IPS-NIHi7 (cell line): ENCODE results near the gene R3HDM1.
A peak's percentile ranks its signal among the peaks of the same experiment; 100 is the strongest.
"Not testable (repeated sequence)": the region's sequence is repeated elsewhere in the genome, so short reads cannot be mapped to it uniquely, and the experiment has no call there.

Experiments used
- DNase-seq: peaks from one replicate; pipeline ENCODE4 v3.0.0; 2012; ENCODE audit warnings: mixed read lengths; ENCODE audit errors: extremely low spot score

Gene R3HDM1

GRCh38 chr2:135641156-135642068 is 110.1 kb downstream of the R3HDM1 start:
- no peak for DNase-seq

DNA sequence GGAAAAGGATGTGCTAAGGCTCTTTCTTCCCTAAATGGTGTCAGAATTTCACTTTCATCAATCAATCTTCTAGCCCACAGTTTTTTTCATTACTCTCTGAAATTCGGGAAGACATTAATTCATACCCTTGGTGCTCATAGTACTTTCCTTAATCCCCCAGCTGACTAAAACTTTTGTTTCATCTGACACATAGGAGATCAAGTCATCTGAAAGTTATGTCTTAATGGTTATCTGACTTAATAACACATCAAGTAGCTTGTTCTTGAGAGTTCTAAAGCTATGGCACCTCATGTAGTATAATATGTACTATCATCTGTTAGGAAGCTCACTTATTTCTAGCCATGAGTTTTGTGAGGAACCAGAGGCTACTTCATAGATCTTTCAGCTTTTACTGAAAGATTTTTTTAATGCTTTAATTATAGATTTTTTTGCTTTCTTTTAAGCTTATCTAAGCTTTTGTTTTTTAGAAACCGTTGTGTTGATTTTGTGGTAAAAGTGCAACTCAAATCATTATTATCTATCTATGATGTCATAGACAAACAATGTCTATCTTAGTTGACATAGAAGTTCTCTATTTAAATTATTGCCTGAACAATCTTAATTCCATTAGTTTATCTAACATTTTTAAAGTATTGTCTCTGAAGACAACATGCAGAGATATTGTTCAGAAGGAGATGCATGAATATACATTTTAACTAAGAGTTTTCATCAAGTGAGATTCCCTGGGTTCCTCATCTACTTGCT is 116.7 kb downstream of the R3HDM1 start:
- no peak for DNase-seq

- no peak for DNase-seq
Measured at GRCh38 chr2:135650721-135651120, 119.4 kb downstream of the R3HDM1 start.

GRCh38 chr2:135651717-135652116 is 120.4 kb downstream of the R3HDM1 start:
- DNase-seq: no peak

DNA sequence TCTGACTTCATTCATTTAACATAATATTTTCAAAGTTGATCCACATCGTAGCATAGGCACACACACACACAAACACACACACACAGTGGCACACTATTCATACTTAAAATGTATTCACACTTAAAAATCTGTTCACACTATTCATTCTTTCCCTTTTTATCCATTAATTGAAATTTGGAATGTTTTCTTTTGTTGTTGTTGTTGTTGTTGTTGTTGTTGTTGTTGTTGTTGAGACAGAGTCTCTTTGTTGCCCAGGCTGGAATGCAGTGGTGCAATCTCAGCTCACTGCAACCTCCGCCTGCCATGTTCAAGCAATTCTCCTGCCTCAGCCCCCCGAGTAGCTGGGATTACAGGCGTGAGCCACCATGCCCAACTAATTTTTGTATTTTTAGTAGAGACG is 123.0 kb downstream of the R3HDM1 start:
- DNase-seq: not testable (repeated sequence)

- DNase-seq: no peak
Measured at GRCh38 chr2:135657806-135658582, 126.7 kb downstream of the R3HDM1 start.

DNA sequence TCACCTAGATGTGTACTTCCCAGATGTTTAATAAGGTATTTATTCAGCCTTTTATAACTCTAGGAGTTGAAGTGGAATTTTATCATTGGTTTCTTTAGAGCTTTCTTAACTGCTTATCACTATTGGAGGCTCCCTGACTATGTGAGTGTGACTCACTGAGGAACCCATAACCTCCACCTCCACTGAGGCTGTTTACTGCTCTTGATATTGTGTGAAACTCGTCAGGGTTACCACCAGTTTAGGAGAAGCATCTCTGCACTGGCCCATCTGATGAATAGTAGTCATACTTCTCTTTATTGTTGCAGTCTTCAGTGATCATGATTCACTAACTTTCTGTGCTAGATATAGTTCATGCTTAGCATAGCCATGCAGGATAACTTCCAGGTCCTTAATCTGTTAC is 130.8 kb downstream of the R3HDM1 start:
- DNase-seq: no peak

- no peak for DNase-seq
Measured at GRCh38 chr2:135663148-135663700, 131.9 kb downstream of the R3HDM1 start.

DNA sequence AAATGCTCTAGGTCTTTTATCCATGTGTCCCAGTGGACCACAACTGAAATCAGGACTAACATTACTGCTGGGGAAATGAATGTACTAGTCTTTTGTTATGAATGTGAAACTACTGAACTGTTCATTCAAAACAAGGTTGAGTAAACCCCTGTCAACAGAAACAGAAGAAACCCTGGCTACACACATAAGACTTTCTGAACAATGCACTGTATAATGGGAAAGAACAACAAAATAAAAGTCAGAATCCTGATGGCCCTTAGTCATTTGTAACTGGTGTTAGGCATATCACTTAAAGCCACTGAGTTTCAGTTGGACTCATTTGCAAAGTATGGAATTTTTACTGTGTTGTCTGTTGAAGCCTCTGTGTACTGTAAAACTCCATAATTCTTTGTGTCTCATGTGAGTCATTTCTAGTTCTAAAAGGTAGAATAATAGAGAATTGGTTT is 133.4 kb downstream of the R3HDM1 start:
- DNase-seq: no peak

- DNase-seq: peak; percentile 10
Measured at GRCh38 chr2:135667045-135667444, 135.8 kb downstream of the R3HDM1 start.

DNA sequence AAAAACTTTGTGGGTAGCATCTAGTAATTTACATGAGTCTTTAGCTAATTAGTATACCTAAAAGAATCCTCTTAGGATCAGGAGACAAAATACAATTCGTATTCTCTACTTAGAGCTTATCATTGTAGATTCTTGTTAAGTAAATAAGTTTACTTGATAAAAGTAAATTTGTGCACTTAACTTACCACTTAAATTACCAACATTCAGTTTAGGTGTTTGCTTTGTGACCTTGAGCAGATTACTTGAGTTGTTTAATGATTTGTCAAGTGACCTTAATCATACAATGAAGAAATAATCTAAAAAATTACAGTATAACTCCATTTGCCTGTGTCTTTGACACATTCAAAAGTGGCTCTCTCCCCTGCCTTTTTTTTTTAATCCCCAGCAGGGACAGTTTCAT is 143.2 kb downstream of the R3HDM1 start:
- DNase-seq: no peak

DNA sequence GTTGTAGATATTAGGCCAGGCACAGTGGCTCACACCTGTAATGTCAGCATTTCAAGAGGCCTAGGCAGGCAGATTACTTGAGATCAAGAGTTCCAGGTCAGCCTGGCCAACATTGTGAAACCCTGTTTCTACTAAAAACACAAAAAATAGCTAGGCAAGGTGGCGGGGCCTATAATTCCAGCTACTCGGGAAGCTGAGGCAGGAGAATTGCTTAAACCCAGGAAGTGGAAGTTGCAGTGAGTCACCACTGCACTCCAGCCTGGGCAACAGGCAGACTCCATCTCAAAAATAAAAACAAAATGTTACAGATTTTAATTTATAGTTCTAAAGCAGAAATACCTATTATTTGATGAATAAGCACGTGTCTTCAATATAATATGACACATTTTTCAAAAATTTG is 144.7 kb downstream of the R3HDM1 start:
- no peak for DNase-seq

- no peak for DNase-seq
Measured at GRCh38 chr2:135679125-135679524, 147.8 kb downstream of the R3HDM1 start.

GRCh38 chr2:135685361-135685760 is 154.1 kb downstream of the R3HDM1 start:
- DNase-seq: no peak

DNA sequence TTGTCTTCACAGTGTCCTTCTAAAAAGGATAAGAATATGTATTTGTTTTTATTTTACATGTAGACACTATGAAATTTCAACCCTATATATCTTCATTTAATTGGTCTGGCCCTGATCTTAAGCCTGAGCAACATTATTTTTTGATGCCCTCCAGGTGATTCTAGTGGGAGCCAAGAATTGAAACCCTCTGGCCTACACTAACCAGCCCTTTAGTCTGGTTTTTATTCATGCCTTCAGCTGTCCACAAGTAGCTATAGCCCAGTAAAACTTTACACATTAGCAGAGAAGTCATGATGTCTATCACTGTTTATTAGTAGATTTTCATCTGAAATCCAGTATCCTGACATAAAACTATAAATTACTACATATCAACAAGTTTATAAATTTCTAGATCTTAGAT is 157.7 kb downstream of the R3HDM1 start:
- DNase-seq: no peak

- no peak for DNase-seq
Measured at GRCh38 chr2:135689679-135690078, 158.4 kb downstream of the R3HDM1 start.

DNA sequence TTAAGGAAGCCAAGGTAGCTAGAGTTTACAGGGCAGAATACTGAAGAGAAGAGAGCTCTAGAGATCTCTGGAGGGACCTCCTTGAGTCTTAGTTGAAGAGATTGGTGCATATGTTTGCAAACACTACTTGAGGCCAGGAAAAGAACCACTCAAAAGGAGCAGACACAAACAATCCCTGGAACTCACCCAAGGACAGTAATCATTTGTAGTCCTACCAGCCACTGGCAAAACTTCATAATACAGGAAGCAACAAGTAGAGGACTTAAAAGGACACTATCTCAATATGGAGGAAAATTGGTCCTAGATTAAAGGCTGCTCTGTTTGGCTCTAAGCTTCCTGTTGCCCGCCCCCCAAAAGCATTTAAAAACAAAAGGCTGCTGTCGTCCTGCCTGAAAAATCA is 163.4 kb downstream of the R3HDM1 start:
- DNase-seq: no peak

DNA sequence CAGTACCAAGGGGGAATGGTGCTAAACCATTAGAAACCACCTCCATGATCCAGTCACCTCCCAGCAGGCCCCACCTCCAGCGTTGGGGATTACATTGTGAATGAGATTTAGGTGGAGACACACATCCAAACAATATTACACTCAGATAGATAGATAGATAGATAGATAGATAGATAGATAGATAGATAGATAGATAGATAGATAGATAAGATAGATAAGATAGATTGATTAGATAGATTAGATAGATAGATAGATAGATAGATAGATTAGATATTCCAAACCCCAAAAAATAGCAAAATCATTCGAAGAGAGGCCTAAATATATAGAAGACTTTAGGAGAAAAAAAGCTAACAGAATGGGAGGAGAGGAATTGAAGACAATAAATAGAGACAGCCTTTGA is 167.6 kb downstream of the R3HDM1 start:
- DNase-seq: no peak

DNA sequence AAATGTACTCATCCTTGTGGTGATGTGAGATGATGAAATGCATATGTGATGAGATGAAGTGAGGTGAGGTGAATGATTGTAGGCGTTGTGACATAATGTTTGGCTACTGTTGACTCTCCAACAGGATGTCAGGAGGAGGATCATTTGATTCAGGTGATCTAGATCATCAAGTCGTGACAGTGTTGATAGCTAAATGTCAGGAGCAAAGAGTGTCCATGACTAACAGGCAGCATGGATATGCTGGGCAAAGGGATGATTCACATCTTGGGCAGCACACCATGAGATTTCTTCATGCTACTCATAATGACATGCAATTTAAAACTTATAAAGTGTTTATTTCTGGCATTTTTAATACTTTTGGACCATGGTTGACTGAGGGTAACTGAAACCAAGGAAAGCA is 170.2 kb downstream of the R3HDM1 start:
- DNase-seq: no peak

GRCh38 chr2:135703300-135703699 is 172.0 kb downstream of the R3HDM1 start:
- no peak for DNase-seq

DNA sequence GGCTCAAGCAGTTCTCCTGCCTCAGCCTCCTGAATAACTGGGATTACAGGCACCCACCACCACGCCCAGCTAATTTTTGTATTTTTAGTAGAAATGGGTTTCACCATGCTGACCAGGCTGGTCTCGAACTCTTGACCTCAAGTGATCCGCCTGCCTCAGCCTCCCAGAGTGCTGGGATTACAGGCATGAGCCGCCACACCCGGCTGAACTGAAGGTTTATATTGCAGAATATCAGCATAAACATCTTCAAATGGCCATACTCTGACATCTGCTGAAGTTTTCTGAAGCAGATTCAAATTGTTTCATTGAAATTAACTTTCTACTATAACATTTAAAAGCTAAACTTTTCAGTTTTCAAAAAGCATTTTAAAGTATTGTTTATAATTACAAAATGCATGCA is 172.8 kb downstream of the R3HDM1 start:
- not testable (repeated sequence) for DNase-seq

DNA sequence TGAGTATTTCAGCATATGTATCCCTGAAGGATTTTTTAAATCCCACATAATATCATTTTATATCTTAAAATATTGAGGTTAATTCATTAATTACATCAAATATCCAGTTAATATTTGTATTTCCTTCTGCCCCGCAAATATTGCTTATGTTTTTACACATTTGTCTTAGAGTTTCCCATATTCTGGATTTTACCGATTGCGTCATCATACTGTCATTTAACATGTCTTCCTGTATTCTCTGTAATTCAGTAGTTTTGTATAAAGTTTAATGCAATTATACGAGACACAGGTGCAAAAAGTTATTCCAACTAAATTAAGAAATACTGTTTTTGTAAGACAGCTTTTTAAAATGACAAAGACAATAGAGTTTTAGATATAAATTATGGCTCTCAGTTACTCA is 176.9 kb downstream of the R3HDM1 start:
- no peak for DNase-seq
